ENCODE data around the gene FBXL16.

- no peak for TF ChIP-seq EZH2 (IDR thresholded peaks at IDR 0.05; ENCODE audit: borderline replicate concordance, low read depth, low read length, poor library complexity, severe bottlenecking)
- TF ChIP-seq CTCF (conservative IDR thresholded peaks at IDR 0.05; ENCODE audit: low read depth, low read length): no peak
These were observed 21.4 kb downstream of the FBXL16 start, which contains the start of gene JMJD8 for GRCh38 chr16:684071-684794.

Measured in A673 (cell line).